IPS-18c (cell line): ENCODE data around the gene ZNF516.

Experiments
- H3K4me3 ChIP-seq: 2 replicates; pipeline ENCODE4 v1.7.0; 2013; ENCODE audit warnings: low read depth, mild to moderate bottlenecking, low read length, moderate library complexity; ENCODE audit not compliant: insufficient read depth
- H3K9me3 ChIP-seq: one replicate; pipeline ENCODE4 v1.6.1; 2013; ENCODE audit warnings: mild to moderate bottlenecking, low read length, moderate library complexity; ENCODE audit not compliant: control insufficient read depth, insufficient read depth

Gene ZNF516

DNA sequence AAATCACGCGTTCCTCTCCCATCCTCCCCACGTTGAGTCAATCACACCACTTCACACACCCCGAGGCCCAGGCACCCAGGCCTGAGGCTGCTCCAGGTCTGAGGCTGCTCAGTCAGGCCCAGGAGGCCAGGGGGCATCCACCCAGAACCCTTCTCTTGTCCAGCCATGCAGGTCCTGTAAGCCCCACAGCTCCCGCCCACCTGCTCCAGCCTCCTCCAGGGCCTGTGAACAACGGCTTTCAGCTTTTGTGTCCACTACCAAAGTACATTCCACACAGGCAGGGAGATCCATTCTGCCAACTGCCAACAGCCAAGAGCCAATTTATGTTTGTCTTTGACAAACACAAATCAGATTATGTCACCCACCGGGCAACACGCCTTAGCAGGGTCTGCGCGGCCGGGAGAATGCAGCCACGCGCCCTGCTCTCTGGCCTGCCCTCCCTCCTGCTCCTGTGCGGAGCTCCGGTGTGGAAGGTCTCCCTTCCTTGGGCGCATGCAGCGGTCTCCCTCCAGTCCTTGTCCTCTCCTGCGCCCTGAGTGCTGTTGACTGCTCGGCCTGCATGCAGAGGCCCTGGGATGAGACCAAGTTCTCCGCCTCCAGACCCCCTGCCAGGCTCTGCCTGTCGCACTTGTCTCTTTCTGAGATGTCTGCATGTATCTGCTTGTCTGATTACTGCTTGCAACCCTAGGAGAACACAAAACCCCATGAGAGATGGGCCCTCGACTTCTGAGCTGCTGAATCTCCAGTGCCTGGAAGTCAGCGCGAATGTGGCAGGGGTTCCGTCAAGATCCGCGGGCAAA, 146.6 kb downstream of the ZNF516 start:
- no peaks in the 10 kb centered on the region for H3K9me3 ChIP-seq
- H3K4me3 ChIP-seq = no peak overlapping the region

DNA sequence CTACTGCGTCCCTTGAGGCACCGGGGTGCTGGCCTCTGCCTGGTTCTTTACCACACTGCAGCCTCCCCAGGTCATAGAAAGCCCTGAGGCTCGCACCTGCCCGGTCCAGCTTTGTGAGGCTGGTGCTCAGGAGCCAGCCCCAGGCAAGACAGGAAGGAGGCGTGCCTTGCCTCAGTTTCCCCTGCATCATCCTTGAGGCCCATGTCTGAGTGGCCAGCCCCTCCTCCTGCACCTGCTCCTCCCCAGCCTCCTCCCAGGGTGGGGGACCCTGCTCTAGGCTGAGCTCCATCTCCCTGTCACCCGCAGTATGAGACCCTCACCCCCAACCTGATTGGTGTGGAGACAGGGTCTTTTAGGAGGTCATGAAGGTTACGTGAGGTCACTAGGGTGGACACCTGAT, 147.7 kb downstream of the ZNF516 start:
- no peak overlapping the region for H3K4me3 ChIP-seq

DNA sequence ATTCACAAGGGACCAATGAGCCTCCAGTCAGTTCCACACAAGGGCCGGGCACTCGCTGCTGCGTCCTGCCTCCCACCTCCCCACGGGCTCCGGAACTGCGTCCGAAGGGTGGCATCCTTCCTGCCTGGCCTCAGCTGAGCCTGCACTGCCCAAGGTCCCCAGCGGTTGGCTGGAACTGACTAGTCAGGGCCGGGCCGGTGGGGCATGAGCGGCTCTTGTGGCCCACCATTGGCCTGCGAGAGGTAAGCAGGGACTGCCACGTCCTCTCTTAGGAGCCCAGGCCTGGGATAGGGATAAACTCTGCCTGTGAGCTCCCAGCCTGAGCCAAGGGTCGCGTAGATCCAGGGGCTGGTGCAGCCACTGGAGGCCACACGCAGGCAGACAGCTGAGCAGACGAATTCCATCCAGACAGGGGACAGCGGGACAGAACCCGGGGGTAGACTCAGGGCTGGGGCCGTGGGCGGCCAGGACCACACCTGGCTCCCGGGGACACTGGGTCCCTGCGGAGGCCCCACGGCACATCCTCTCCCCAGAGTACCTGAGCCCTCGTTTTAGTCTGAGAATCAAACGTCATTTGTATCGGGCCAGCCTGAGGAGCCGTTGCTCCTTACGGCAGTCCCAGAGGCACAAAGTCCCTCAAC, 148.4 kb downstream of the ZNF516 start:
- Histone ChIP-seq H3K4me3 (no peak overlapping the region), H3K9me3 (no peaks in the 10 kb centered on the region)

More for the DNA sequence above, 147.7 kb downstream of the ZNF516 start:
- no peaks in the 10 kb centered on the region for H3K9me3 ChIP-seq

GRCh38 chr18:76345901-76346300, 149.1 kb downstream of the ZNF516 start:
- H3K9me3 ChIP-seq = no peaks in the 10 kb centered on the region

GRCh38 chr18:76343938-76344569, 151.0 kb downstream of the ZNF516 start:
- Histone ChIP-seq H3K4me3 (no peak overlapping the region), H3K9me3 (peaks cover 3% of the 10 kb centered on the region)

More at GRCh38 chr18:76345901-76346300, 149.1 kb downstream of the ZNF516 start:
- no peak overlapping the region for H3K4me3 ChIP-seq

DNA sequence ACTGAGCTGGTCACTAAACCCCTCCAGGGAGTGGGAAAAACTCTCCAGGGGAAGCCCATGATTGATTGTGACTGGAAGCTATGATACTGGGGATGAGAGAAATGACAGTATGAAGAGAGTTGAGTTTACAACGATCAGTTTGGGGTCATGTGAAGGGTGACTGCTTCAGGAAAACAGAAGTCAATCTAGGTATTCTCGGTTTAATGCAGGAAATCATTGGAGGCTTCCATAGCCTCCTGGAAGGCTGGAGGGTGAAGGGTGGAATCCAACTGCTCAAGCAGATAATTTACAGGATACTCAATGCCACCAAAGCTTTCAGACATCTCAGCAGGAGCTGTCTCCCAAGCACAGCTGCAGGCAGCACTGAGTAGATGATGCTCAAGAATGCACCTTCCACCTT, 154.6 kb downstream of the ZNF516 start:
- peaks cover 5% of the 10 kb centered on the region for H3K9me3 ChIP-seq
- H3K4me3 ChIP-seq = no peak overlapping the region

DNA sequence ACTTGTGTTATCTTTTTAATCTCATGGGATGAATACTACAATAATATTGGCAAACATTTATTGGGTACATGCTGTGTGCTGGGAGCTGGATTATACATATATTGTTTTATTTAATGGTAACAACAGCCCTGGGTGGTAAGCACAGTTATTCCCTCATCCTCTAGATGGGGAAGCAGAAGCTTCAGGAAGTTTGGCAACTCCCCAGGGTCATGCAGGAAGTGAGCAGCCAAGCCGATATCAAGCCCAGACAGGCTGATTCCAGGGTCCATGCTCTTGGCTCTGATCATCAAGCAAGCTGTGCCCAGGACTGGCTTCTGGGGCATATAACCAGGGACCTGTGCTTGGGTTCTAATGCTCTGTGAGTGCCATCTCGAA, 155.8 kb downstream of the ZNF516 start:
- no peak overlapping the region for H3K4me3 ChIP-seq

DNA sequence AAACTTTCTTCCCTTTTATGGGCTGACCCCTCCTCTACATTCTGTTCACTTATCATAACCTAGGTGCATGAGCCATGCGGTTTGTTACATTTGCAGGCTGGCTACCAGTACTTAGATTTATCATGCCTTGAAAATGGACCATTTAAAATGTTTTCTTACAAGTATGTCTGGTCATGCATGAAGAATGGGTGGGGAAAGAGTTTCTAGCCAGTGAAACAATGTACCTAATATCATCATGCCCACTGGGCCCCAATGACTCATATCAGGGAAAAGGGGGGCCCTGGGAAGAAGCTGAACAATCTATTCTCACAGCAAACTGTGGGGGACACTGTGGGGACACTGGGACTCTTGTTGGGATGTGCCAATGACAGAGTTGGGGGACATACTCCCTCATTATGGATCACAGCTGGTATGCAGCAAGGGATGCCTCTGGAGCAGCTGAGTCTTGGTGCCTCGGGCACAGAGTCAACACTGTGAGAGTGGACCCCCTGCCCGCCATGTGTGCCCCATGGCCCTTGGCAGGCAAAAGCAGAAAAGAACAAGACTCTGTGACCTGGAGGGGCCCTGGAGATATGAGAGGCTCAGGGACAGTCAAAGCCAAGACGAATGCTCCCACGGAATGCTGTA, 156.3 kb downstream of the ZNF516 start:
- Histone ChIP-seq H3K4me3 (no peak overlapping the region), H3K9me3 (peaks cover 5% of the 10 kb centered on the region)

More for the DNA sequence above, 155.8 kb downstream of the ZNF516 start:
- H3K9me3 ChIP-seq = peaks cover 5% of the 10 kb centered on the region

DNA sequence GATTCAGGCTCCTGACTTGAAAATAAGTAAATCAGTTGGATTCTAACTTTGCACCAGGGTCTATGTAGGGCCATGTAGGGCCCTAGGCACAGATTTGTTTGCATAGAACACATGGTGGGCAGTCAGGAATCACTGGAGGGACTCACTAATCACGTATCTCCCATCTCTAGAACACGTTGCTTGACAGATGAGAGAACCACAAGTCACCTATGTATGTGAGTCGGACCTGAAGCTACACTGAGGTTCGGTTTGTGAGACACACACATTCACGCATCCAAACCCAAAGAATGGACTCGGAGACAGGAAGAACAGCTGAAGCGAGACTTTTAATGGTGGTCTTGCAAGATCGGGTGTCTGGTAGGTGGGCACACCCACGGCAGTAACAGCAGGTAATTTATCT, 157.0 kb downstream of the ZNF516 start:
- no peak overlapping the region for H3K4me3 ChIP-seq
- H3K9me3 ChIP-seq = peaks cover 5% of the 10 kb centered on the region

- peaks cover 8% of the 10 kb centered on the region for H3K9me3 ChIP-seq
- H3K4me3 ChIP-seq = no peak overlapping the region
Observed at GRCh38 chr18:76335859-76336640, 159.0 kb downstream of the ZNF516 start.

DNA sequence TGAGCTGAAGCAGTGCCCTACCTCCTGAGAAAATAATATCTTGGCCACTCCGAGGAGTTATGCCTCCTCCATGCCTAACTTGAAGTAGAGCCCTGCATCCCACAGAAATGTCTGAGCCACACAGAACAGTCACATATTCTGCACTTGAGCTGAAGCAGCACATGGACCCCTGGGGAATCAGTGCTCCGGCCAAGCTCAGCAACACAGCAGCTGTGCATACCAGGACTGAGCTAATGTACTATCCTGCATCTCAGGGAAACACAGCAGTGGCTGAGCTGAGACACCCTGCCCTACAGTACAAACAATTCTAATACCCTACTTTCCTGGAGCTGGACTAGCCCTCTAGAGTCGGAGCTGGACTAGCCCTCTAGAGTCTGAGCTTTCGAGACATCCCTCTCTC, 166.9 kb downstream of the ZNF516 start:
- Histone ChIP-seq H3K9me3 (peaks cover 4% of the 10 kb centered on the region), H3K4me3 (no peak overlapping the region)

DNA sequence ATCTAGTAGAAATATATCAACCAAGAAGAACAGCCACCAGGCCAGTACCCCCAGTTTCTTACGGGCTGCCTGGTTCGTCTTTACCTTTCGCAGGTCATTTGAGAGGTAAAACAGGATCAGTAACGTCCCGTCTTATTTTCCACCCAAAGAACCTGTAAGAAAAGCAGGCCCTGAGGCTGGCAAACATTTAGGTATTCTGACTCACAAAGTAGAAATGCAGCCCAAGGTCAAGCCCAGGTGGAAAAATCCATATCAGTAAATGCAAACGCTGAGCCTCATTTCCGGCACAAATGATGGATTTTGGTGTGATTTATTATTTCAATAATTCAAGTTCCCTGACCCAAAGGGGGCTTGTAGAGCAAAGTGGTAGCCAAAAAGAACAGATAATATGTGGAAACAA, 171.2 kb downstream of the ZNF516 start:
- H3K9me3 ChIP-seq = no peaks in the 10 kb centered on the region
- no peak overlapping the region for H3K4me3 ChIP-seq

DNA sequence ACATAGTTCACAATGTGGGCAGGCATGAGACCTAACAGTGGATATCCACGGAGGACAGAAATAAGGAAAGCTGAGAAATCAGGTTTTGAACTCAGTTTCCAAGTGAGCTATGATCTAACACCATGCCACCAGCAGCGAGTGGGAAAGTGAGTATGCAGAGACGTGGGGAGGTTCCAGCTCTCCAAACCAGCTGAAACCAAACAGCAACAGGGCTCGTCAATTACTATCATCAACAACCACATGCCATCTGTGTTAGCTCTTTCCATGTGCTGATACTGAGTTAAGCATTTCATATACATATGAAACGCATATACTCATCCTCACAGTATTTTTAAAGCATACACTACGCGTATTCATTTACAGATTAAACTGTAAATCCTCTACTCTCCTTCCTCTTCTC, 172.4 kb downstream of the ZNF516 start:
- H3K9me3 ChIP-seq = no peaks in the 10 kb centered on the region

GRCh38 chr18:76319366-76319765, 175.7 kb downstream of the ZNF516 start:
- Histone ChIP-seq H3K9me3 (no peaks in the 10 kb centered on the region), H3K4me3 (no peak overlapping the region)

More for the DNA sequence above, 172.4 kb downstream of the ZNF516 start:
- H3K4me3 ChIP-seq = no peak overlapping the region

DNA sequence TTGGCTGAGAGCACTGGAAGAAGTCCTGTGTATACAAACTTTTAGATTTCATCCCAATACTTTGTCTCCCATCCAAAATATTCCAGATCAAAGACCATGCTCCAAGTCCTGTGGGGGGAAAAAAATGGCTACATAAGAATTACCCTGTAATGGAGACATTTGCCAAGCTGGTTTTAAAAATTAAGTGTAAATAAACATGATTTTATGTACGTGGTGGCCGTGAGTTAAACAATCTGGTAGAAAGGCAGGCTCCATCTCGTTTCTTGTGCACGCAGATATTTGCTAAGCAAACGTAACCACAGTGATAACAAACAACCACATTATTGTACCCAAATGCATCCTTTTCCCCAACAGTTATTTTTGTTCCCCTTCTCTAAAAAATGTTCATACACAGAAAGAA, 176.4 kb downstream of the ZNF516 start:
- Histone ChIP-seq H3K9me3 (no peaks in the 10 kb centered on the region), H3K4me3 (no peak overlapping the region)

GRCh38 chr18:76317136-76317535, 177.9 kb downstream of the ZNF516 start:
- H3K4me3 ChIP-seq = no peak overlapping the region
- no peaks in the 10 kb centered on the region for H3K9me3 ChIP-seq

- no peak overlapping the region for H3K4me3 ChIP-seq
- no peaks in the 10 kb centered on the region for H3K9me3 ChIP-seq
Observed at GRCh38 chr18:76315722-76316230, 179.3 kb downstream of the ZNF516 start.
